Measurements from ENCODE around the gene AQP2.
A peak's percentile ranks its signal among the peaks of the same experiment; 100 is the strongest.

AQP2 gene, protein sequence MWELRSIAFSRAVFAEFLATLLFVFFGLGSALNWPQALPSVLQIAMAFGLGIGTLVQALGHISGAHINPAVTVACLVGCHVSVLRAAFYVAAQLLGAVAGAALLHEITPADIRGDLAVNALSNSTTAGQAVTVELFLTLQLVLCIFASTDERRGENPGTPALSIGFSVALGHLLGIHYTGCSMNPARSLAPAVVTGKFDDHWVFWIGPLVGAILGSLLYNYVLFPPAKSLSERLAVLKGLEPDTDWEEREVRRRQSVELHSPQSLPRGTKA

DNA sequence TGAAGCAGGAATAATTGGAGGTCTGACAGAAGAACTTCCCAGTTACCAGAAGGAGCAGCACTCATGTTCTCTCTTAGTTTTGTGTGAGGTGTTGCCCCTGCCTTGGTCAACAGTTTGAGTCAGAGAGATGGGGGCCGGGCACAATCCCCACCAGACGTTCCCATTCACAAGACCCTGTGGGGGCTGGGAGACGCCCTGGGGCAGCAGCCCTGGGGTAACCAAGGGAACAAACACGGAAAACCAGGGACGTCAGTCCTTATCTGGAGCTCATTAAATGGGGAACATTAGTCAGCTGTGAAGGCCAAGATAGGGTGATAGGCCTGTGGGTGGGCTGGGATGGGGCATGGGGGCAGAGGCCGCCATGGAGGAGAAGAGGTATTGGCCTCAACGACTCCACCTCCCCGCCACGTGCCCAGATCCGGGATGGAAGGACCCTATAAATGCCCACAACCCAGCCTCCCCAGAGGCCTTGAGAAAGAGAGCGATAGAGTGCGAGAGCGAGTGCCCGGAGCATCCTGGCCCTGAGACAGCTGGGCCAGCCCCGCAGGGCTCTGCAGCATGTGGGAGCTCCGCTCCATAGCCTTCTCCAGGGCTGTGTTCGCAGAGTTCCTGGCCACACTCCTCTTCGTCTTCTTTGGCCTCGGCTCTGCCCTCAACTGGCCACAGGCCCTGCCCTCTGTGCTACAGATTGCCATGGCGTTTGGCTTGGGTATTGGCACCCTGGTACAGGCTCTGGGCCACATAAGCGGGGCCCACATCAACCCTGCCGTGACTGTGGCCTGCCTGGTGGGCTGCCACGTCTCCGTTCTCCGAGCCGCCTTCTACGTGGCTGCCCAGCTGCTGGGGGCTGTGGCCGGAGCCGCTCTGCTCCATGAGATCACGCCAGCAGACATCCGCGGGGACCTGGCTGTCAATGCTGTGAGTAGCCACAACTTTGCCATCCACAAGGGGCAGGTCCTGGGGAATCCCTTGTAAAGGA, at the start of gene AQP2:
Gene AQP2, plus strand, starts transcription at position 465 of the 979 bp plus-strand sequence. Its CDS starts 94 bp downstream, at position 559.
- TF ChIP-seq, protein P1, sequence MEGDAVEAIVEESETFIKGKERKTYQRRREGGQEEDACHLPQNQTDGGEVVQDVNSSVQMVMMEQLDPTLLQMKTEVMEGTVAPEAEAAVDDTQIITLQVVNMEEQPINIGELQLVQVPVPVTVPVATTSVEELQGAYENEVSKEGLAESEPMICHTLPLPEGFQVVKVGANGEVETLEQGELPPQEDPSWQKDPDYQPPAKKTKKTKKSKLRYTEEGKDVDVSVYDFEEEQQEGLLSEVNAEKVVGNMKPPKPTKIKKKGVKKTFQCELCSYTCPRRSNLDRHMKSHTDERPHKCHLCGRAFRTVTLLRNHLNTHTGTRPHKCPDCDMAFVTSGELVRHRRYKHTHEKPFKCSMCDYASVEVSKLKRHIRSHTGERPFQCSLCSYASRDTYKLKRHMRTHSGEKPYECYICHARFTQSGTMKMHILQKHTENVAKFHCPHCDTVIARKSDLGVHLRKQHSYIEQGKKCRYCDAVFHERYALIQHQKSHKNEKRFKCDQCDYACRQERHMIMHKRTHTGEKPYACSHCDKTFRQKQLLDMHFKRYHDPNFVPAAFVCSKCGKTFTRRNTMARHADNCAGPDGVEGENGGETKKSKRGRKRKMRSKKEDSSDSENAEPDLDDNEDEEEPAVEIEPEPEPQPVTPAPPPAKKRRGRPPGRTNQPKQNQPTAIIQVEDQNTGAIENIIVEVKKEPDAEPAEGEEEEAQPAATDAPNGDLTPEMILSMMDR (conservative IDR thresholded peaks at IDR 0.05; ENCODE audit: low read length) = no peak
- no peak for DNase-seq (ENCODE audit: low read depth)
- H3K4me3 ChIP-seq (ENCODE audit: low read length) = no peak within 1 kb of the TSS

DNA sequence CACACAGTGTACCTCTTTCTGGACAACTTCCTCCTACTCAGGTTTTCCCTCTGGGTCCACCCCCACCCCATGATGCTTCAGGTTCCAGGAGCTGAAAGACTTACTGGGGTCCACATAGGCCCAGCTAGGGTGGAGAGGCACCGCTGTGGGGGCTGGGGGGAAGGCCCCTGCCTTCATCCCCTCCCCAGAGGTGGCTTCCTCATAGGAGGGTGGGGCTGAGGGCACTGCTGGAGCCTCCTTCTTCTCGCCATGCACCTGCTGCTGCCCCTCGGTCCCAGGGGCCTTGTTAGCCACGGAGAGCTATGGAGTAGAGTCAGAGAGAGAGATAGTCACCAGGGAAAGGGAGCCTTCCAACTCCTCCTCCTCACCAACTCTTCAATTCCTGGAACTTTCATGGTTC, 49.5 kb upstream of the AQP2 start:
- TF ChIP-seq, protein P1 (conservative IDR thresholded peaks at IDR 0.05; ENCODE audit: low read length) = no peak

GRCh38 chr12:49901986-49902385, 48.6 kb upstream of the AQP2 start:
- no peak overlapping the region for H3K4me3 ChIP-seq (ENCODE audit: low read length)
- TF ChIP-seq, protein P1 (conservative IDR thresholded peaks at IDR 0.05; ENCODE audit: low read length) = no peak
- no peak for DNase-seq (ENCODE audit: low read depth)

More for the DNA sequence above, 49.5 kb upstream of the AQP2 start:
- no peak for DNase-seq (ENCODE audit: low read depth)
- H3K4me3 ChIP-seq (ENCODE audit: low read length) = no peak overlapping the region

DNA sequence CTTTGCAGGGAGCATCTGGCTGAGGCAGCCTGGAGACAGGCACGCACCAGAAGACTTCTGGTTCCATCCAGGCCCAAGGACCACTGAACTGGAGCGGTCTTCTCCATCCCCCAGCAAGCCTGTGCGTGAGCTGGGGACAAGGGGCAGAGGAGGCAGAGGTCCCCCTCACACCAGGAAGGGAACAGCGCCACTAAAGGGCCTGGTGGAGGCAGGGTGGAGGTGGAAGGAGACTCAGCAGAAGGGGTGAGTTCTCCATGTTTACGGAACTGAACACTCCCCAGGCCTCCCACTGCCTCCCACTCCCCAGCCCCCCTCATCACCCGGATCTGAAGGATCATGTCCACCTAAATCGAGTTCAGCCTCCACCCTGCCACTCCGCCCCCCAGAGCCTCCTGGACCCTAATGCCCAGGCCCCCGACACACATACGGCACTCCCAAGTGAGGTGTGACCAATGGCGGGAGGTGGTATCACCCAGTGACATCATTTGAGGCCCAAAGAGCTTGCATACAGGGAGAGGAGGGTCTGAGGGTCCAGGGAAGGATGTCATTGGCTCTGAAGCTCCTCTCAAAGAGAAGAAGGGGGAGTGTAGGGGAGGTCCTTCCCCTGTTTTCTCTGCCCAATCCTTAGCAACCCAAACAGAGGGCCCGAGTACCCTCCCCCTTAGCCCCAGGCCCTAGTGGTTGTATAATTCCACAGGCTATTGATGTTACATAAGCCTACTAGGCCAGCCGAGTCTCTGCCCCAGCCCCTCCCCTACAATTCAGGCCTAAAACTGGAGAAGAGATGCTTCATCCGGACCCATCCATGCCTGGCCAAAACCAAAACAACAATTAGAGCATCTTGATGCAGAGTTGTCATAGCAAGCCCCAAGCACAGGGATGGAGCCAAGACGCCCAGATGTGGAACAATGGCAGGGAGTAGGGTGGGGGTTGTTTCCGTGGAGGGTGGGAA, 47.9 kb upstream of the AQP2 start:
- no peak for DNase-seq (ENCODE audit: low read depth)
- no peak overlapping the region for H3K4me3 ChIP-seq (ENCODE audit: low read length)
- TF ChIP-seq, protein P1 (conservative IDR thresholded peaks at IDR 0.05; ENCODE audit: low read length) = no peak

DNA sequence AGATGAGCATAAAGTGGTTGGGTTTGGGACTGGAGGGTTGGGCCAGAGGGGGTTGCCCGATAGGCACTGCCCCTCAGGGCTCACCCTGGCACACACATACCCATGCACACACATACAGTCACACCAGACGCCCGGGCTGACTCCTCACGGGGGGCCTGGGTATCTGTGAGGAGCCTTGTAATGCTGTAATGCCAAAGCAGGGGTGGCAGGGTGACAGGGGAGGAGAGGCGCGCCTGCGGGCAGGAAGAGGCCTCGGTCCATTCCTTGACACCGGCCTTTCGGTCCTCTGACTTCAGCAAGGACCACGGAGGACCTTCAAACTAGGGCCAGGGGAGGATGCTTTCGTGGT, 47.2 kb upstream of the AQP2 start:
- TF ChIP-seq, protein P1 (conservative IDR thresholded peaks at IDR 0.05; ENCODE audit: low read length) = no peak
- no peak for DNase-seq (ENCODE audit: low read depth)
- peak overlapping the region; percentile 56 for H3K4me3 ChIP-seq (ENCODE audit: low read length)

DNA sequence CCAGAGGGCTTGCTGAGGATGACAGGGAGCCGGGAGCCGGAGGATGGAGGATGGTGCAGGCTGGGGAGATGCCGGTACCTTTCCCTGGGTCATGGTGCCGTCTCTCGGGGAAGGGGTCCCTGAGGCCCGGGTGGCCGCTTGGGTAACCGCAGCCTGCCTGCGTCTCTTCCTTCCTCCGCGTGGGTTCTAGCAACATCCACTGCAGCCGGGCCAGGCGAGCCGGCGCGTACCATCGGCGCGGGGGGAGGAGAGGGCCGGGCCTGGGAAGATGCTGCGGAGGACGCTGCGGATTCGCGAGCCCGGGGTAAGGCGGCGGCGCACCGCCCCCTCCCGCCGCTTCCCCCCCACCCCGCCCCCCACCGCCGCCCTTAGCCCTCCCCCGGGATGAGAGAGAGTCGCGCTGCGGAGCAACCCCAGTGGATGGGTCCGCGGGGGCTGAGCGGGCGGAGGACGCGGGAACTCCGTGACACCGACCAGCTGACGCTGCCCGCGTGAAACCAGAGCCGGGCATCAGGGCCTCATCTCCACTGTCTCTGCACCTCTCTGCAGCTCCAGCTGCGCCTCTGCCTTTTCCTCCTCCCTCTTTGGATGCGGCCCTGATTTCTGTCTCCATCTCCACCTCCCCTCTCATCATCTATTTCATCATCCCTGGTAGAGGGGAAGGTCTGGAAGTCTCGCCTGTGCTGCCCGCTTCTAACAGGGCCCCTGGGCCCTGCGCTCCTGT, 46.7 kb upstream of the AQP2 start, which contains the start of gene FAIM2:
Gene FAIM2, minus strand, starts transcription at position 201 of the 724 bp plus-strand sequence. Its CDS starts 108 bp downstream, at position 93.
- H3K4me3 ChIP-seq (ENCODE audit: low read length) = peak within 1 kb of the TSS; percentile 56
- peak; percentile 73 for DNase-seq (ENCODE audit: low read depth)

More for the DNA sequence above, 46.7 kb upstream of the AQP2 start, which contains the start of gene FAIM2:
- TF ChIP-seq, protein P1 (conservative IDR thresholded peaks at IDR 0.05; ENCODE audit: low read length) = no peak

All from AG10803 (cell line).